Smooth muscle cell of the brain vasculature (primary cell): Measurements from ENCODE around the gene NELL1.

Experiments
- DNase-seq: peaks from one replicate; pipeline ENCODE4 v3.0.0-alpha.2; 2012; ENCODE audit warnings: low read depth, low spot score

The NELL1 gene

GRCh38 chr11:21481255-21481654 lies 811.9 kb downstream of the NELL1 start:
- DNase-seq = no peak

GRCh38 chr11:21484039-21484438 lies 814.7 kb downstream of the NELL1 start:
- no peak for DNase-seq

GRCh38 chr11:21485006-21485405 lies 815.6 kb downstream of the NELL1 start:
- no peak for DNase-seq

GRCh38 chr11:21485426-21485825 lies 816.0 kb downstream of the NELL1 start:
- no peak for DNase-seq

- DNase-seq = no peak
Measured at GRCh38 chr11:21489416-21490115, 820.2 kb downstream of the NELL1 start.

GRCh38 chr11:21492931-21493330 lies 823.5 kb downstream of the NELL1 start:
- no peak for DNase-seq

- DNase-seq = no peak
Measured at GRCh38 chr11:21494946-21495345, 825.6 kb downstream of the NELL1 start.

- no peak for DNase-seq
Measured at GRCh38 chr11:21495879-21496278, 826.5 kb downstream of the NELL1 start.

- no peak for DNase-seq
Measured at GRCh38 chr11:21501245-21501644, 831.9 kb downstream of the NELL1 start.

GRCh38 chr11:21505070-21505469 lies 835.7 kb downstream of the NELL1 start:
- no peak for DNase-seq

- DNase-seq = no peak
Measured at GRCh38 chr11:21511835-21512440, 842.6 kb downstream of the NELL1 start.

- no peak for DNase-seq
Measured at GRCh38 chr11:21514316-21514715, 844.9 kb downstream of the NELL1 start.

- no peak for DNase-seq
Measured at GRCh38 chr11:21520244-21520643, 850.9 kb downstream of the NELL1 start.

- DNase-seq = no peak
Measured at GRCh38 chr11:21529187-21529586, 859.8 kb downstream of the NELL1 start.

GRCh38 chr11:21534288-21534687 lies 864.9 kb downstream of the NELL1 start:
- no peak for DNase-seq

GRCh38 chr11:21537980-21538379 lies 868.6 kb downstream of the NELL1 start:
- no peak for DNase-seq

GRCh38 chr11:21541187-21541751 lies 871.9 kb downstream of the NELL1 start:
- no peak for DNase-seq

- no peak for DNase-seq
Measured at GRCh38 chr11:21543901-21544300, 874.5 kb downstream of the NELL1 start.

- no peak for DNase-seq
Measured at GRCh38 chr11:21545699-21546098, 876.3 kb downstream of the NELL1 start.

- no peak for DNase-seq
Measured at GRCh38 chr11:21546703-21547102, 877.3 kb downstream of the NELL1 start.

- no peak for DNase-seq
Measured at GRCh38 chr11:21552911-21553310, 883.5 kb downstream of the NELL1 start.

GRCh38 chr11:21553795-21554194 lies 884.4 kb downstream of the NELL1 start:
- no peak for DNase-seq

GRCh38 chr11:21554284-21554683 lies 884.9 kb downstream of the NELL1 start:
- no peak for DNase-seq
